ENCODE data around the gene GLIPR2.

GRCh38 chr9:36135741-36136271 is 727 bp upstream of the GLIPR2 start:
- TF ChIP-seq POLR2AphosphoS5 (IDR thresholded peaks at IDR 0.05; ENCODE audit: borderline replicate concordance, low read depth, low read length), result no peak
- TF ChIP-seq FOXP2 (optimal IDR thresholded peaks at IDR 0.05; ENCODE audit: control extremely low read depth, extremely low read length, insufficient read depth), result no peak
- no peak for TF ChIP-seq EZH2 (IDR thresholded peaks at IDR 0.05)
